ENCODE measurements around the gene DYNC2H1.

Gene DYNC2H1

GRCh38 chr11:103384652-103385051, 275.4 kb downstream of the DYNC2H1 start:
- DNase-seq = no peak

- no peak for DNase-seq
Observed at GRCh38 chr11:103395612-103396011, 286.4 kb downstream of the DYNC2H1 start.

GRCh38 chr11:103396237-103396636, 287.0 kb downstream of the DYNC2H1 start:
- no peak for DNase-seq

- no peak for DNase-seq
Observed at GRCh38 chr11:103397369-103397768, 288.1 kb downstream of the DYNC2H1 start.

GRCh38 chr11:103398829-103399228, 289.6 kb downstream of the DYNC2H1 start:
- DNase-seq = no peak

- DNase-seq = no peak
Observed at GRCh38 chr11:103406357-103406756, 297.1 kb downstream of the DYNC2H1 start.

GRCh38 chr11:103407641-103408040, 298.4 kb downstream of the DYNC2H1 start:
- DNase-seq = no peak

GRCh38 chr11:103413266-103413888, 304.2 kb downstream of the DYNC2H1 start:
- DNase-seq = no peak

- no peak for DNase-seq
Observed at GRCh38 chr11:103418014-103418413, 308.8 kb downstream of the DYNC2H1 start.

- no peak for DNase-seq
Observed at GRCh38 chr11:103420593-103420992, 311.4 kb downstream of the DYNC2H1 start.

- DNase-seq = no peak
Observed at GRCh38 chr11:103433386-103434072, 324.3 kb downstream of the DYNC2H1 start.

GRCh38 chr11:103434073-103434411, 324.8 kb downstream of the DYNC2H1 start:
- no peak for DNase-seq

GRCh38 chr11:103436131-103436770, 327.0 kb downstream of the DYNC2H1 start:
- DNase-seq = no peak

GRCh38 chr11:103441021-103441420, 331.8 kb downstream of the DYNC2H1 start:
- DNase-seq = no peak

- DNase-seq = no peak
Observed at GRCh38 chr11:103448966-103449365, 339.7 kb downstream of the DYNC2H1 start.

GRCh38 chr11:103450241-103450640, 341.0 kb downstream of the DYNC2H1 start:
- no peak for DNase-seq

GRCh38 chr11:103453126-103453525, 343.9 kb downstream of the DYNC2H1 start:
- no peak for DNase-seq

- no peak for DNase-seq
Observed at GRCh38 chr11:103453915-103454709, 344.9 kb downstream of the DYNC2H1 start.

GRCh38 chr11:103464420-103464819, 355.2 kb downstream of the DYNC2H1 start:
- DNase-seq = no peak

- DNase-seq = no peak
Observed at GRCh38 chr11:103465555-103466140, 356.4 kb downstream of the DYNC2H1 start.

GRCh38 chr11:103471546-103471945, 362.3 kb downstream of the DYNC2H1 start:
- no peak for DNase-seq

GRCh38 chr11:103476874-103477273, 367.6 kb downstream of the DYNC2H1 start:
- DNase-seq = no peak

GRCh38 chr11:103480421-103480820, 371.2 kb downstream of the DYNC2H1 start:
- no peak for DNase-seq

Data from activated effector memory CD4-positive, alpha-beta T cell treated with Interleukin-2 at 50 U/mL for 16 hours (primary cell).